ENCODE results near the gene TGFBR2. TPM values are rescaled to one million over a fixed set of nuclear protein-coding genes. Genes with fewer than 3 reads are reported as not detected.

Gene TGFBR2
- total and polyA plus RNA-seq, 4 donors, result 13.9 to 61.2 (median 33.7) TPM

- Histone ChIP-seq H3K9me3 (ENCODE audit: control insufficient read depth in 4 of 4, low read length in 3 of 4) (no peaks in the 10 kb centered on the region), H3K4me3 (ENCODE audit: low read depth in 1 of 3, low read length in 3 of 3) (no peak overlapping the region), H3K36me3 (ENCODE audit: control insufficient read depth in 4 of 4, insufficient read depth in 3 of 4, low read depth in 1 of 4, low read length in 3 of 4) (no peaks in the 10 kb centered on the region), H3K27ac (ENCODE audit: low read depth in 1 of 2, low read length in 2 of 2) (no peak overlapping the region), H3K27me3 (ENCODE audit: control insufficient read depth in 4 of 4, insufficient read depth in 4 of 4, low read length in 3 of 4) (no peaks in the 10 kb centered on the region), H3K9ac (ENCODE audit: low read depth in 1 of 2, low read length in 2 of 2) (no peak overlapping the region), H3K4me1 (ENCODE audit: control insufficient read depth in 4 of 4, insufficient read depth in 4 of 4, low read length in 3 of 4) (peaks cover 0 to 13% (median 9%) of the 10 kb centered on the region in 4 donors)
- TF ChIP-seq SP1 (IDR thresholded peaks at IDR 0.05) (no peak), YY1 (IDR thresholded peaks at IDR 0.05) (no peak), RAD21 (IDR thresholded peaks at IDR 0.05) (no peak), GABPA (IDR thresholded peaks at IDR 0.05 in 1 of 2, conservative IDR thresholded peaks at IDR 0.05 in 1 of 2) (no peak), EGR1 (IDR thresholded peaks at IDR 0.05; ENCODE audit: low read depth in 2 of 2) (no peak), FOXA2 (IDR thresholded peaks at IDR 0.05) (no peak), REST (IDR thresholded peaks at IDR 0.05) (no peak), JUND (IDR thresholded peaks at IDR 0.05) (no peak), NR2F2 (IDR thresholded peaks at IDR 0.05) (no peak)
- 95% methylated on average over 3 of the region's 3 CpGs for WGBS
- no peak for DNase-seq (ENCODE audit: low spot score)
Measured at GRCh38 chr3:30724863-30725262, 118.5 kb downstream of the TGFBR2 start.

- H3K27ac ChIP-seq (ENCODE audit: low read depth in 1 of 2, low read length in 2 of 2), result no peak overlapping the region
- H3K27me3 ChIP-seq (ENCODE audit: control insufficient read depth in 4 of 4, insufficient read depth in 4 of 4, low read length in 3 of 4), result no peaks in the 10 kb centered on the region
- H3K4me1 ChIP-seq (ENCODE audit: control insufficient read depth in 4 of 4, insufficient read depth in 4 of 4, low read length in 3 of 4), result no peaks in the 10 kb centered on the region
- H3K4me3 ChIP-seq (ENCODE audit: low read depth in 1 of 3, low read length in 3 of 3), result no peak overlapping the region
- H3K9me3 ChIP-seq (ENCODE audit: control insufficient read depth in 4 of 4, low read length in 3 of 4), result no peaks in the 10 kb centered on the region
- no peak for DNase-seq (ENCODE audit: low spot score)
- no peak overlapping the region for H3K9ac ChIP-seq (ENCODE audit: low read depth in 1 of 2, low read length in 2 of 2)
- WGBS, result 98% methylated on average over 4 of the region's 4 CpGs
- no peaks in the 10 kb centered on the region for H3K36me3 ChIP-seq (ENCODE audit: control insufficient read depth in 4 of 4, insufficient read depth in 3 of 4, low read depth in 1 of 4, low read length in 3 of 4)
- TF ChIP-seq REST (IDR thresholded peaks at IDR 0.05) (no peak), TAF1 (conservative IDR thresholded peaks at IDR 0.05) (no peak), RXRA (IDR thresholded peaks at IDR 0.05) (no peak), EGR1 (IDR thresholded peaks at IDR 0.05; ENCODE audit: low read depth in 2 of 2) (no peak), MAX (IDR thresholded peaks at IDR 0.05) (no peak), JUND (IDR thresholded peaks at IDR 0.05) (no peak), ZBTB33 (IDR thresholded peaks at IDR 0.05) (no peak), YY1 (IDR thresholded peaks at IDR 0.05) (no peak), HNF4G (IDR thresholded peaks at IDR 0.05) (no peak), ATF3 (IDR thresholded peaks at IDR 0.05) (no peak)
- TF ChIP-seq, protein P1, sequence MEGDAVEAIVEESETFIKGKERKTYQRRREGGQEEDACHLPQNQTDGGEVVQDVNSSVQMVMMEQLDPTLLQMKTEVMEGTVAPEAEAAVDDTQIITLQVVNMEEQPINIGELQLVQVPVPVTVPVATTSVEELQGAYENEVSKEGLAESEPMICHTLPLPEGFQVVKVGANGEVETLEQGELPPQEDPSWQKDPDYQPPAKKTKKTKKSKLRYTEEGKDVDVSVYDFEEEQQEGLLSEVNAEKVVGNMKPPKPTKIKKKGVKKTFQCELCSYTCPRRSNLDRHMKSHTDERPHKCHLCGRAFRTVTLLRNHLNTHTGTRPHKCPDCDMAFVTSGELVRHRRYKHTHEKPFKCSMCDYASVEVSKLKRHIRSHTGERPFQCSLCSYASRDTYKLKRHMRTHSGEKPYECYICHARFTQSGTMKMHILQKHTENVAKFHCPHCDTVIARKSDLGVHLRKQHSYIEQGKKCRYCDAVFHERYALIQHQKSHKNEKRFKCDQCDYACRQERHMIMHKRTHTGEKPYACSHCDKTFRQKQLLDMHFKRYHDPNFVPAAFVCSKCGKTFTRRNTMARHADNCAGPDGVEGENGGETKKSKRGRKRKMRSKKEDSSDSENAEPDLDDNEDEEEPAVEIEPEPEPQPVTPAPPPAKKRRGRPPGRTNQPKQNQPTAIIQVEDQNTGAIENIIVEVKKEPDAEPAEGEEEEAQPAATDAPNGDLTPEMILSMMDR (IDR thresholded peaks at IDR 0.05; ENCODE audit: low read depth, low read length, missing input control), result no peak
Measured at GRCh38 chr3:30728143-30728542, 121.7 kb downstream of the TGFBR2 start.
